HS-27A (cell line): ENCODE results near the gene PPT1.
A peak's percentile ranks its signal among the peaks of the same experiment; 100 is the strongest.

ENCODE experiments used
- DNase-seq: peaks from one replicate; pipeline ENCODE4 v3.0.0-alpha.2; 2012; ENCODE audit warnings: low read depth, missing footprints

Gene PPT1

GRCh38 chr1:40030528-40031135 is 66.4 kb downstream of the PPT1 start:
- peak; percentile 84 for DNase-seq

- DNase-seq: no peak
Measured at GRCh38 chr1:40029608-40030007, 67.4 kb downstream of the PPT1 start.

- no peak for DNase-seq
Measured at GRCh38 chr1:40027647-40028046, 69.4 kb downstream of the PPT1 start.

- no peak for DNase-seq
Measured at GRCh38 chr1:40024671-40025070, 72.4 kb downstream of the PPT1 start.

GRCh38 chr1:40023379-40023944 is 73.6 kb downstream of the PPT1 start:
- no peak for DNase-seq
